Colonic mucosa (tissue), 4 donors: ENCODE data around the gene PRKCH. TPM values are rescaled to one million over a fixed set of nuclear protein-coding genes. Genes with fewer than 3 reads are reported as not detected.

Source experiments
- DNase-seq: peaks from one replicate; pipeline ENCODE4 v3.0.0-alpha.2; 2020
- H3K27ac ChIP-seq: fragments of 200-600 bp; one replicate; pipeline ENCODE4 v1.8.0; 2021
- H3K27me3 ChIP-seq: fragments of 200-600 bp; one replicate; pipeline ENCODE4 v1.8.0; 2021
- H3K36me3 ChIP-seq: fragments of 200-600 bp; one replicate; pipeline ENCODE4 v1.8.0; 2021
- H3K4me1 ChIP-seq: fragments of 200-600 bp; one replicate; pipeline ENCODE4 v1.8.0; 2021; ENCODE audit warnings: mild to moderate bottlenecking
- H3K4me3 ChIP-seq: fragments of 200-600 bp; one replicate; pipeline ENCODE4 v1.8.0; 2021
- H3K9ac ChIP-seq, 2 donors: one replicate each; pipeline ENCODE4 v1.7.0; 2013; ENCODE audit warnings: control low read depth in 2 of 2, low read depth in 2 of 2, low read length in 2 of 2
- H3K9me3 ChIP-seq: fragments of 200-600 bp; one replicate; pipeline ENCODE4 v1.8.0; 2021
- CTCF ChIP-seq: fragments of 200-600 bp; IDR thresholded peaks from one replicate; pipeline ENCODE4 v1.8.0; 2022; ENCODE audit warnings: antibody characterized with exemption, mild to moderate bottlenecking
- intact Hi-C: fragments of 100-400 bp; cut with DNase I; formaldehyde crosslinking; loops from one replicate; pipeline ENCODE4 v1.14.1; 2022
- total RNA-seq, 2 donors: library from RNA; stranded (reverse); fragmentation: NEBNext Ultra II Directional in 1 of 2; extraction: Animal tissue kit (Norgen Biotek cat#: 25700) in 1 of 2; gene quantifications; one replicate each; pipeline ENCODE4 v1.2.1, GENCODE V29; 2021
- donor health status: healthy.
- donor health status: DM: no; HTN: no; CAD: no.
- donor health status: DM: no; HTN: no; CAD: no.

PRKCH gene
- total RNA-seq, 2 donors from 2014 or later: 11.4 to 11.5 TPM

GRCh38 chr14:61437381-61437780 is 116.0 kb downstream of the PRKCH start:
- Histone ChIP-seq H3K27ac (no peak overlapping the region), H3K27me3 (no peaks in the 10 kb centered on the region), H3K9ac (no peak overlapping the region), H3K4me1 (no peaks in the 10 kb centered on the region), H3K36me3 (no peaks in the 10 kb centered on the region), H3K4me3 (no peak overlapping the region), H3K9me3 (no peaks in the 10 kb centered on the region)
- TF ChIP-seq CTCF: no peak
- intact Hi-C loops: no loop called here
- DNase-seq: no peak

- no peaks in the 10 kb centered on the region for H3K27me3 ChIP-seq
- no peaks in the 10 kb centered on the region for H3K36me3 ChIP-seq
- intact Hi-C loops: no loop called here
- H3K9ac ChIP-seq: no peak overlapping the region
- H3K4me3 ChIP-seq: no peak overlapping the region
- H3K4me1 ChIP-seq: no peaks in the 10 kb centered on the region
- no peak for DNase-seq
- no peaks in the 10 kb centered on the region for H3K9me3 ChIP-seq
- no peak for TF ChIP-seq CTCF
- H3K27ac ChIP-seq: no peak overlapping the region
These were observed 116.7 kb downstream of the PRKCH start for GRCh38 chr14:61438036-61438435.

- Histone ChIP-seq H3K9me3 (no peaks in the 10 kb centered on the region), H3K4me3 (no peak overlapping the region), H3K36me3 (no peaks in the 10 kb centered on the region), H3K4me1 (no peaks in the 10 kb centered on the region), H3K27ac (no peak overlapping the region), H3K27me3 (no peaks in the 10 kb centered on the region), H3K9ac (no peak overlapping the region)
- TF ChIP-seq CTCF: no peak
- intact Hi-C loops: no loop called here
- no peak for DNase-seq
These were observed 117.1 kb downstream of the PRKCH start for GRCh38 chr14:61438497-61438859.

GRCh38 chr14:61438860-61439765 is 117.7 kb downstream of the PRKCH start:
- H3K9me3 ChIP-seq: no peaks in the 10 kb centered on the region
- intact Hi-C loops: no loop called here
- H3K4me1 ChIP-seq: no peaks in the 10 kb centered on the region
- H3K4me3 ChIP-seq: no peak overlapping the region
- H3K27ac ChIP-seq: no peak overlapping the region
- peak; percentile 53 for DNase-seq
- H3K9ac ChIP-seq: no peak overlapping the region
- H3K36me3 ChIP-seq: no peaks in the 10 kb centered on the region
- TF ChIP-seq CTCF: no peak
- no peaks in the 10 kb centered on the region for H3K27me3 ChIP-seq

- H3K27ac ChIP-seq: no peak overlapping the region
- no peaks in the 10 kb centered on the region for H3K9me3 ChIP-seq
- H3K9ac ChIP-seq: no peak overlapping the region
- no peak for DNase-seq
- H3K4me1 ChIP-seq: no peaks in the 10 kb centered on the region
- no peaks in the 10 kb centered on the region for H3K27me3 ChIP-seq
- no peak for TF ChIP-seq CTCF
- no peaks in the 10 kb centered on the region for H3K36me3 ChIP-seq
- H3K4me3 ChIP-seq: no peak overlapping the region
- intact Hi-C loops: no loop called here
These were observed 118.5 kb downstream of the PRKCH start for GRCh38 chr14:61439779-61440418.
